Measurements from ENCODE around the gene PPIL1.

DNA sequence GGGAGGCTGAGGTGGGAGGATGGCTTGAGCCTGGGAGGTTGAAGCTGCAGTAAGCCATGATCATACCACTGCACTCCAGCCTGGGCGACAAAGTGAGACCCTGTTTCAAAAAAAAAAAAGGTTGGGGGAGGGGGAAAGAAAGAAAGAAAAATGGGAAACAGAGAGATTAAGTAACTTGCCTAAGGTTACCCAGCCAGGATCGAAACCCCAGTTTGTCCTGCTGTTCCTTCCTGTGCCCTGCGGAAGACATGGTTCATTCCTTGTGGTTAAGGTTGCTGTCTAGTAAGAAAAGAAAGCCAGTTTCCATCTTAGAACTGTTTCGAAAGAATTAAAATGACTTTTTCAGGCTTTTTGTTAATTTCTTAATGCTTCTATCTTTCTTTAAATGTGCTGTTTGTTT is 41.0 kb upstream of the PPIL1 start:
- TF ChIP-seq POLR2AphosphoS5 (IDR thresholded peaks at IDR 0.05; ENCODE audit: low read depth, low read length) (no peak), TAF1 (IDR thresholded peaks at IDR 0.05; ENCODE audit: borderline replicate concordance, insufficient read depth, low read length) (no peak), SIN3A (IDR thresholded peaks at IDR 0.05; ENCODE audit: borderline replicate concordance, insufficient read depth, low read length) (no peak)
- TF ChIP-seq, protein P1, sequence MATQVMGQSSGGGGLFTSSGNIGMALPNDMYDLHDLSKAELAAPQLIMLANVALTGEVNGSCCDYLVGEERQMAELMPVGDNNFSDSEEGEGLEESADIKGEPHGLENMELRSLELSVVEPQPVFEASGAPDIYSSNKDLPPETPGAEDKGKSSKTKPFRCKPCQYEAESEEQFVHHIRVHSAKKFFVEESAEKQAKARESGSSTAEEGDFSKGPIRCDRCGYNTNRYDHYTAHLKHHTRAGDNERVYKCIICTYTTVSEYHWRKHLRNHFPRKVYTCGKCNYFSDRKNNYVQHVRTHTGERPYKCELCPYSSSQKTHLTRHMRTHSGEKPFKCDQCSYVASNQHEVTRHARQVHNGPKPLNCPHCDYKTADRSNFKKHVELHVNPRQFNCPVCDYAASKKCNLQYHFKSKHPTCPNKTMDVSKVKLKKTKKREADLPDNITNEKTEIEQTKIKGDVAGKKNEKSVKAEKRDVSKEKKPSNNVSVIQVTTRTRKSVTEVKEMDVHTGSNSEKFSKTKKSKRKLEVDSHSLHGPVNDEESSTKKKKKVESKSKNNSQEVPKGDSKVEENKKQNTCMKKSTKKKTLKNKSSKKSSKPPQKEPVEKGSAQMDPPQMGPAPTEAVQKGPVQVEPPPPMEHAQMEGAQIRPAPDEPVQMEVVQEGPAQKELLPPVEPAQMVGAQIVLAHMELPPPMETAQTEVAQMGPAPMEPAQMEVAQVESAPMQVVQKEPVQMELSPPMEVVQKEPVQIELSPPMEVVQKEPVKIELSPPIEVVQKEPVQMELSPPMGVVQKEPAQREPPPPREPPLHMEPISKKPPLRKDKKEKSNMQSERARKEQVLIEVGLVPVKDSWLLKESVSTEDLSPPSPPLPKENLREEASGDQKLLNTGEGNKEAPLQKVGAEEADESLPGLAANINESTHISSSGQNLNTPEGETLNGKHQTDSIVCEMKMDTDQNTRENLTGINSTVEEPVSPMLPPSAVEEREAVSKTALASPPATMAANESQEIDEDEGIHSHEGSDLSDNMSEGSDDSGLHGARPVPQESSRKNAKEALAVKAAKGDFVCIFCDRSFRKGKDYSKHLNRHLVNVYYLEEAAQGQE (IDR thresholded peaks at IDR 0.05; ENCODE audit: insufficient read depth in 1 of 2, low read depth in 2 of 2, low read length in 2 of 2): no peak

All from PFSK-1 (cell line).